NCI-H2107 (cell line): ENCODE data around the gene ZBED1.
"Not testable (repeated sequence)": the region's sequence is repeated elsewhere in the genome, so short reads cannot be mapped to it uniquely, and the experiment has no call there.

Experiments
- DNase-seq: peaks from one replicate; lab custom pipeline; 2025; lab: John Stamatoyannopoulos, UW

ZBED1 gene

DNA sequence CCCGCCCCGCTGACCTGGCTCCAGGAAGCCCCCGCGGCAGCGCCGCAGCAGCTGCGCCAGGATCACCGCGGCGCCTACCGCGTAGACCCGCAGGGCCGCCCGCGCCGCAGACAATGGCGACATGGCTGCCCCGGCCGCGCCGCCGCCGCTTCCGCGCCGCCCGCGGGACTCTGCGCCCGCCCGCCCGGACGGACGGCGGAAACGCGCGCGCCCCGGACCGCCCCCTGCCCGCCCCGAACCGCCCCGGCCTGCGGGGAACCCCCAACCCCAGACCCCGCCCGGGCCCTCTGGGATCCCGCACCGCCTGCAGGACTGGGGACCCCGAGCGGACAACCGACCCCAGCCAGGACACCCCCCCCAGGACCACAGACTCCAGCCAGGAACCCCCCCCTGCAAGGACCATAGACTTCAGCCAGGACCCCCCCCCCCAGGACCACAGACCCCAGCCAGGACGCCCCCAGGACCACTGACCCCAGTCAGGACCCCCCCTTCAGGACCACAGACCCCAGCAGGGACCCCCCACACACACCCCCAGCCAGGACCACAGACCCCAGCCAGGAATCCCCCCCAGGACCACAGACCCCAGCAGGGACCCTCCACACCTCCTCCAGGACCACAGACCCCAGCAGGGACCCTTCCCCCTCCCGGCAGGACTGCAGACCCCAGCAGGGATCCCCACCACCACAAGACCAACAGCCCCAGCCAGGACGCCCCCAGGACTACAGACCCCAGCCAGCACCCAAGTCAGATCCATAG, at the start of gene ZBED1, which contains the start of gene DHRSX:
ZBED1 (minus strand) TSS at position 174 of the 756 bp plus-strand sequence. CDS start 10,257 bp downstream, outside the sequence.
DHRSX (minus strand) TSS at position 174 of the 756 bp plus-strand sequence; CDS start at position 123, 51 bp downstream.
- DNase-seq = no peak

DNA sequence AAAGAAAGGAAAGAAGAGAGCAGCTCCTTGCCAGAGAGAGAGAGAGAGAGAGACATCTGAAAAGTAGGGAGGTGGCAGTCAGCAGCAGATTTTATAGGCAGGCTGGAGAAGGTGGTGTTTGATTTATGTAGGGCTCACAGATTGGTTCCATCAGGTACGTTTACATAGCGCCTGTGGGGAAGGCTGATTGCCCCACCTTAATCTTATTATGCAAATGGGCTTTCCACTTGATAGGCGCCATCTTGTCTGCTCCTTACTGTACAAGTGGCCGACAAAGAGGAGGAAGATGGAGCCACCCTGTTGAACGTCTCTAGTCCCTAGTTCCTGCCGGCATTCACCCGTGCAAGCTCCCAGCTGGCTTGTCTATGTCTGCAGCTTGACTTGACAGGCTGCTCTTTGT, 49.1 kb upstream of the ZBED1 start:
- DNase-seq = peak; percentile 39

DNA sequence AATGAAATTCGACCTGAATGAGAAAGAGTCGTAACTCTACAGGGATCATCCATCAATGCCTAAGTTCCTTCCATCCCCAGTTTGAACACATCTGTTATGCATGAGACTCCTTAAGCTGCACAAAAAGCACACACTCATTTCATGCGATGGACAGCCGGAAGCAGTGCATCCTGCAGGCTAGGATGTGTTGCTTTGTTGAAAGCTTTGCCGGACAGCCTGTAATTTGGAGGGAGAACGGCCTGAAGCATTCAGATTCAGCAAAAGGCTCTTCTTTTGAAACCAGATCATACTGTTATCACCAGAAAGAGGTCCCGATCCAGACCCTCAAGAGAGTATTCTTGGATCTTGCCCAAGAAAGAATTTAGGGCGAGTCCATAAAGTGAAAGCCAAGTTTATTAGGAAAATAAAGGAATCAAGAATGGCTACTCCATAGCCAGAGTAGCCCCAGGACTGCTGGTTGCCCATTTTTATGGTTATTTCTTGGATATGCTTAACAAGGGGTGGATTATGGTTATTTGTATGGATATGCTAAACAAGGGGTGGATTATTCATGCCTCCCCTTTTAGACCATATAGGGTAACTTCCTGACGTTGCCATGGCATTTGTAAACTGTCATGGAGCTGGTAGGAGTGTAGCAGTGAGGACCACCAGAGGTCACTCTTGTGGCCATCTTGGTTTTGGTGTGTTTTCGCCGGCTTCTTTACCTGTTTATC, 48.1 kb upstream of the ZBED1 start:
- DNase-seq = no peak

DNA sequence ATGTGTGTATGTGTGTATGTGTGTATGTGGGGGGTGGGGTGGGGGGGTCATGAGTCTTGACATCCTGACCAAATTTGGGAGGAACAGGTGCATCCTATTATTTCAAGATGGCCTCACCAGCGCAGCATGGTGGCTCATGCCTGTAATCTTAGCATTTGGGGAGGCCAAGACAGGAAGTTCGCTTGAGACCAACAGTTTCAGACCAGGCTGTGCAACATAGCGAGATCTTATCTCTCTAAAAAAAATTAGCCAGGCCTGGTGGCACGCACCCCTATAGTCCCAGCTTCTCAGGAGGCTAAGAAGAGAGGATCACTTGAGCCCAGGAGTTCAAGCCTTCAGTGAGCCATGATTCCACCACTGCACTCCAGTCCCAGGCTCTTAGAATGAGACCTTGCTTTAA, 47.0 kb upstream of the ZBED1 start:
- DNase-seq = no peak

DNA sequence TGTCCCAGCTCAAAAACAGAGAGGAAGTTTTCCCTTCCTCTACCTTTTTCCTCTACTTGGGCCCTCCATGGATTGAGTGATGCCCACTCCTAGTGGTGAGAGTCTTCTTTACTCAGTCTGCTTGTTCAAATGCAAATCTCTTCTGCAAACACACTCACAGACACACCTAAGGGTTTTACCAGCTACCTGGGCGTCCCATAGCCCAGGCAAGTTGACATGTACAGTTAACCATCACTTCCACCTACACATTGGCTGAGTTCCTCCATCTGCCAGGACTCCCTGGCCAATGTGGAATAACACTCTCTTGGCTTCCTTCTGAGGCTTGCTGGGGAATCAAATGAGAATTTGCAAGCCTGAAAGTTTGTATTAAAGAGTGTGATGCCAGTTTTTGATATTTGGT, 45.7 kb upstream of the ZBED1 start:
- no peak for DNase-seq

DNA sequence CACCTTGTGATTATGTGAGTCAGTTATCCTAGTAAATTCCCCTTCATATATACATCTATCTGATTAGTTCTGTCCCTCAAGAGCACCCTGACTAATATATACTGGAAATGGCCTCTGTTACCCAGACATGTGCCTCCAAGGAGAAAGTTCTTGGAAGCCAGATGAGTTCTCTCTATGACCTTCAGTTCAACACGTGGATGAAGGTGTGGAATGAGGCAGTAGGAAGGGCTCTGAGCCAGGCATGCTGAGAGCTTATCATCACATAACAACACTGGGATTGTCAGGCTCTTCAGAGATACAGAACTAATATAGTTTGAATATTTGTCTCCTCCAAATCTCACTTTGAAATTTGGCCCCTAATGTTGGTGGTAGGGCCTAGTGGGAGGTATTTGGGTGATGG, 44.4 kb upstream of the ZBED1 start:
- no peak for DNase-seq

DNA sequence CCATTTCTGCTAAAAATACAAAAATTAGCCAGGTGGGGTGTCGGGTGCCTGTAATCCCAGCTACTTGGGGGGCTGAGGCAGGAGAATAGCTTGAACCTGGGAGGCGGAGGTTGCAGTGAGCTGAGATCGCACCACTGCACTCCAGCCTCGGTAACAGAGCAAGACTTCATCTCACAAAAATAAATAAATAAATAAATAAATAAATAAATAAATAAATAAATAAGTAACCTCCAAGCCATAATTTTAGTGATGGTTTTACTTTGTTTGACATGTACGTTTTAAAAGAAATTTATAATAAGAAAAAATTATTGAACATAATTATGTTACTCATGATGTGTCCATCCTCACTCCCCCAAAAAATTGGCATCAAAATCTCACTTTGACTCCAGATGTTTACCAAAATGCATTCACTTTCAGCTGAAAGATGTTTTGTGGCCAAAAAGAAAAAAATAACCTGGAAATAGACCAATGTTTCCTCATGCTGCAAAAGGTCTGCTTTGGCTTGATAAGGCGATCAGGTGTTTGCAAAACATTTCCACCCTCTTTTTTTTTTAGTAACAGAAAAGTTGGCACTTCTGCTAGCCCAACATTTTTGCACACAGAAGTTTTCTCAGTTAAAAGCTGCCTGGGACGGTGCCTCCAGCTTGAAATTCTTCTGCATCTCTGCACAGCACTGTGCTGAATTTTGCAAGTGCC, 42.2 kb upstream of the ZBED1 start:
- DNase-seq = no peak

DNA sequence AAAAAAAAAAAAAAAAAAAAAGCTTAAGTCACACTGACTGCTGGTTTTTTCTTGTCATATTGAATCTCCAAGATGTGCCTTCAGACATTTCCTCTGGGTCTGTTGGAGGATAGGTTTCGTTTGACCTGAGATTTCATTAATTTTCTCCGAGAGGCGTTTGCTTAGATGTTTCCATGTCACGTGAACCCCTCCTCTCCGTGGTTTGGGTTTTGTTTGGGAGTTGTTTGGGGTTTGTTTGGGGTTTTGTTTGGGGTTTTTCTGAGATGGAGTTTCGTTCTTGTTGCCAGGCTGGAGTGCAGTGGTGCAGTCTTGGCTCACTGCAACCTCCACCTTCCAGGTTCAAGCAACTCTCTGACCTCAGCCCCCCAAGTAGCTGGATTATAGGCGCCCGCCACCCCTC, 40.8 kb upstream of the ZBED1 start:
- no peak for DNase-seq

DNA sequence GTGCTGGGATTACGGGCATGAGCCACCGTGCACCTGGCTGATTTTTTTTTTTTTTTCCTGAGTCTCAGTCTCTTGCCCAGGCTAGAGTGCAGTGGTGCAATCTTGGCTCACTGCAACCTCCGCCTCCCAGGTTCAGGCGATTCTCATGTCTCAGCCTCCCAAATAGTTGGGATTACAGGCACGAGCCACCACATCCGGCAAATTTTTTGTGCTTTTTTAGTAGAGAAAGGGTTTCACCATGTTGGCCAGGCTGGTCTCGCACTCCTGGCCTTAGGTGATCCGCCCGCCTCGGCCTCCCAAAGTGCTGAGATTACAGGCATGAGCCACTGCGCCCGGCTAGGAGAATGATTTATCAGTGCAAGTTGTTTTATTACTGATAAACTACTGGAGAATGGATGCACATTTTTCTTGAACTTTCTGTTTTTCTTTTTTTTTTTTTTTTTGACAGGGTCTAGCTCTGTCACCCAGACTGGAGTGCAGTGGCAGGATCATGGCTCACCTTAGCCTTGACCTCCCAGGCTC, 39.7 kb upstream of the ZBED1 start:
- DNase-seq = no peak

DNA sequence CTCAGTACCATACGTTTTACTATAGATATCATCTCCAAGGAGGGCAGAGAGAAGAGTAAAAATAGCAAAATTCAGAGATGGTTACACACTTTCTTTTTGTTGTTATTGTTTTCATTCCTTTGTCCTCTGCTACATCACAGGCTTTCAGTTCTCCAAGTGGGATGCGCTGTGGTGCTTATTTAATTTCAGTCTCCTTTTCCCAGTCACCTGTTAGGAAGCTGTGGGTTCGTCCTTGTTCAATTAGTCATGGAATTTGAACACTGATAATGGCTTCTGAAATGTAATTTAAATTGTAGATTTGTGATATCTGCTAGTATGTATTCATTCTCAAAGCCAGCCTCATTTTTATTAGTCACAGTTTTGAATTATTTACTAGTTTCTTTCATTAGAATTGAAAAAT, 38.8 kb upstream of the ZBED1 start:
- no peak for DNase-seq

DNA sequence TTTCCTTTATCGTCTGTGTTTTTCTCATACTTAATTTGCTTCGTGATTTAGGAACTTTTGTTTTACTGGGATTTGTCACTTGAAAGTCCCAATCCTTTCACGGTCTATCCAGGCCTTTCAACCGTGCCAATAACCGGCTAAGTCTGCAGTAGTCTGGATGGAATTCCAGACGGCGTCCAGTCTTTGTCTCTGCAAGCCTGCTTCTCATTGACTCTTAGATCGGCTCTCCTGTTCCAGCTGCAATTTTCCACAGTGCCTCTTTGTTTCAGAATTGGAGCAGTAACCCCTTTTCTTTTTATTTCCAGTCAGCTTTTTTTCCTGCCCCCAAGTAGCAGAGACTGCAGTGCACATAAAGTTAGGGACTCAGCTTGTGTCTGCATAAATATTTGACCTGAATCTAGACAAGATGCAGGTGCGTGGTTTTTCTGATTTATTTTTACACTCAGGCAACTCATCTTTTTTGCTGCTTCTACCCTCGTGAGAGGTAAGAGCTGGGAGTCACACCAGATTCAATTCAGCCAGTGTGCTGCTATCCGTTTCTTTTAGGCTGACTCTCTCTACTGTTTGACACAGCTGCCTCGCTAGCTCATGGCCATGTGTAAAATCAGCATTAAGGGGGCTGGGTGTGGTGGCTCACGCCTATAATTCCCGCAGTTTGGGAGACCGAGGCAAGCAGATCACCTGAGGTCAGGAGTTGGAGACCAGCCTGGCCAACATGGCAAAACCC, 37.4 kb upstream of the ZBED1 start:
- no peak for DNase-seq

DNA sequence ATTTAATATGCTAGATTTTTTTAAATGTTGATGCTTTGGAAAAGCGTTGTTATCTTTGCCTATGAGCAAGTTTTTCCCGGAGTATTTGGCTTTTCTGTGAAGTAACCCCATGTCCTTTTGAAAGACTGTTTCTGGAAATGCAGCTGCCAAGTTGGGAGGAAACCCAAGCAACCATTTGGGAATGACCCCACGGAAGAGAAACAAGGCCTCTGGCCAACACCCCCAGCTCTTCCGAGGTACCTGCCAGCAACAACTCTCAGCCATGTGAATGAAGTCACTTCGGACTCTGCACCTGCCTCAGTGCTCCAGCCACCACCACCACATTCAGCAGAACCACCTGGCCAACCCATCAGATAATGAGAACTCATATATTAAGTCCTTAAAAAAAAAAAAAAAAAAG, 36.2 kb upstream of the ZBED1 start:
- no peak for DNase-seq

DNA sequence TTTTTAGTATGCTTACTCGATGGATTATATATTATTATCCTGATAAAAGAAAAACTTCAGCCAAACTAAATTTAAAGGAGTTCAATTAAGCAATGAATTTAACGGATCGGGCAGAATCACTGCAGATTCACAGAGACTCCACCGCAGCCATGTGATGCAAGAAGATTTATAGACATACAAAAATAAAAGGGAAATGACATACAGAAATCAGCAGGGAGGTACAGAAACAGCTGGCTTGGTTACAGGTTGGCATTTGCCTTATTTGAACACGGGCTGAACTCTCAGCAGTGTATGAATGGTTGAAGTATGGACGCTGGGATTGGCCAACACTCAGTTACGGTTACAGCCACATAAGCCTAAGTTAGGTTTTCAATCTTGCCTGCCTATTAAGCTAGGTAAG, 35.4 kb upstream of the ZBED1 start:
- DNase-seq = no peak

DNA sequence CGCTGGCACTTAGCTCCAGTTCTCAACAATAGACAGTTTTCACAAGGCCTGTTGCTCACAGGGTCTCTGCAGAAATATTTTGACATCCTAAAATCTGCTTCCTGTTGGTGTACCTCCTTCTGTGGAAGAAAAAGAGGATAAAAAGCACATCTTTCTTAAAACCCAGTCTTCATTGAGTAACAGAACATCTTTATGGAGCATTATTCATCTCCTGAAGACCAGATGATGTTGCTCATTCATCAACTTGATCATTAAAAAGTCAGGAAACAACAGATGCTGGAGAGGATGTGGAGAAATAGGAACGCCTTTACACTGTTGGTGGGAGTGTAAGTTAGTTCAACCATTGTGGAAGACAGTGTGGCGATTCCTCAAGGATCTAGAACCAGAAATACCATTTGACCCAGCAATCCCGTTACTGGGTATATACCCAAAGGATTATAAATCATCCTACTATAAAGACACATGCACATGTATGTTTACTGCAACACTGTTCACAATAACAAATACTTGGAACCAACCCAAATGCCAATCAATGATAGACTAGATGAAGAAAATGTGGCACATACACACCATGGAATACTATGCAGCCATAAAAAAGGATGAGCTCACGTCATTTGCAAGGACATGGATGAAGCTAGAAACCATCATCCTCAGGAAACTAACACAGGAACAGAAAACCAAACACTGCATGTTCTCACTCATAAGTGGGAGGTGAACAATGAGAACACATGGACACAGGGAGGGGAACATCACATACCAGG, 33.7 kb upstream of the ZBED1 start:
- not testable (repeated sequence) for DNase-seq

DNA sequence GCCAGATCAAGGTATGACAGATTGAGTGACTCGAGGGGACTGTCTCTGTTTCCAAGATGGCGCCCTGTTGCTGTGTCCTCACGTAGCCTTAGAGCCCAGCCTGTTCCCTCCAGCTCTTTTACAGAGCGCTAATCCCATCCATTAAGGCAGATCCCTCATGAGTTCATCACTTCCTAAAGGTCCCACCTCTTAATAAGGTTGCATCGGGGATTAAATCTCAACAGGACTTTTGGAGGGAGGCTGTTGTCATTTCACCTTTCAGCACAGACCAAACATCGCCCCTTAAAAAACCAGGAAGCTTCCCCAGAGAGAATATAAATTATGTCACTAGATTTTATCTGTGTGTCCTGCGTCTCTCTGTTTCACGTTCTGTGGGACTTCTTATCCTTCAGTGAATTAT, 32.6 kb upstream of the ZBED1 start:
- DNase-seq = no peak

DNA sequence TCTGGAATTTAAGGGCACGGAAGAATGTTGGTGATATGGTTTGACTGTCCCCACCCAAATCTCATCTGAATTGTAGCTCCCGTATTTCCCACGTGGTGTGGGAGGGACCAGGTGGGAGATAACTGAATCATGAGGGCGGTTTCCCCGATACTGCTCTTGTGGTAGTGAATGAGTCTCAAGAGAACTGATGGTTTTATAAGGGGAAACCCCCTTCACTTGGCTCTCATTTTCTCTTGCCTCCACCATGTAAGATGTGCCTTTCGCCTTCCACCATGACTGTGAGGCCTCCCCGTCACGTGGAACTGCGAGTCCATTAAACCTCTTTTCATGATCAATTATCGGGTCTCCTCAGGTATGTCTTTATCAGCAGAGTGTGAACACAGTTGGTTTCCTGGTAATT, 25.6 kb upstream of the ZBED1 start:
- no peak for DNase-seq

DNA sequence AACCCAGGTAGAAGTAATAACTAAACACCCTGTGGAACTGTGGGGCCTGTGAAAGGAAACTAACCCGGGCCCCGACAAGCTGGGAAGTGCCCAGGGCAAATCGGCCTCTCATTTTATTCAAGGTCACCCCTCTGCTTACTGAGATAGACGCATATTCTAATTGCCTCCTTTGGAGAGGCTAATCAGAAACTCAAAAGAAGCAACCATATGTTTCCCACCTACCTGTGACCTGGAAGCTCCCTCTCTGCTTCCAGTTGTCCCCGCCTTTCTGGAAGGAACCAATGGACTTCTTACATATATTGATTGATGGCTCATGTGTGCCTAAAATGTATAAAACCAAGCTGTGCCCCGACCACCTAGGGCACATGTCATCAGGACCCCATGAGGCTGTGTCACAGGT, 23.1 kb upstream of the ZBED1 start:
- DNase-seq = no peak

DNA sequence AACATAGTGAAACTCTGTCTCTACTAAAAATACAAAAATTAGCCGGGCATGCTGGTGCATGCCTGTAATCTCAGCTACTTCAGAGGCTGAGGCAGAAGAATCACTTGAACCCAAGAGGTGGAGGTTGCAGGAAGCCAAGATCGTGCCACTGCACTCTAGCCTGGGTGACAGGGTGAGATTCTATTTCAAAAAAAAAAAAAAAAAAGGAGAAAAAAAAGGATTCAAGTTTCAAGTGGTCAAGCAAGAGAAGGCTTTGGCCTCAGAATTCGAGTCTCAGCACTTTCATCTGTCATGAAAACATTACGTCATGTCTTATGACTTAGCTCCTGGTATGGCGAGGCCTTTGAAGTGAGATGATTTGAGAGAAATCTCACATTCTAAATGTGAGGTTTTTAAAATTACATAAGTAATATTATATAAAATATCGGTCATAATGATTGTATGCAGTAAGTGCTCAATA, 21.2 kb upstream of the ZBED1 start:
- no peak for DNase-seq

DNA sequence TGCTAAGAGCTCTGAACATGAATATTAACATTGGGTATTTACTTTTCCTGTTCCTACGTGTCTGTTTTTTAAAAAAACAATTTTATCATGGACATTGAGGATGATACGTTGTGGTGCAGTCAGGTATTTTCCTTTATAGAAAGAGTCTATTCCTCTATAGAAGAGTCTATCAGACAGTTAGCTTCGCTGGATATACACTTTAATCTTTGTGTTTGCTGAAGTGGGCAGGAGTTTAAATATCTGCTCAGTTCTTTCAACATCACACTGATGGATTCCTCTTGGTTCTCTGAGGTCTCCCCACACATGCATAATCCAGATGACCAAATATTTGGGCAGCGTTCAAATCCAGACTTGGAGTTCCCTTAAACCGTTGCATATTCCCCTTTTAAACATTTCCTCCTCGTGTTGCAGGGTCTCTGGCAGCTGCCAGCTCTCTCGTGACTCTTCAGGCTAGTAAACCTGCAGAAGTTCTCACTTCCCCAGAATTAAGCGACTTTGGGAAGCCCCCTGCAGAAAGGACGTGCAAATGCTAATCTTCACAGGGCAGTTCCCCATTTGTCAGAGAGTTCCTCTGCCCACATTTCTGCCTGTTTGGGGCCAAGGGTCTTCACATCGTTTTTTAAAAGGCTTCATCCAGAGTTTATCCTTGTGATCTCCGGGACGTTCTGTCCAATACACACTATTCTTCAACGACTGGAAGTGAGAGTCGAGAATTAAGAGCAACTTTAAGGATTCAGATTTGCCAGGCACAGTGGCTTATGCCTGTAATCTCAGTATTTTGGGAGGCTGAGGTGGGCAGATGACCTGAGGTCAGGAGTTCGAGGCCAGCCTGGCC, 20.5 kb upstream of the ZBED1 start:
- no peak for DNase-seq

DNA sequence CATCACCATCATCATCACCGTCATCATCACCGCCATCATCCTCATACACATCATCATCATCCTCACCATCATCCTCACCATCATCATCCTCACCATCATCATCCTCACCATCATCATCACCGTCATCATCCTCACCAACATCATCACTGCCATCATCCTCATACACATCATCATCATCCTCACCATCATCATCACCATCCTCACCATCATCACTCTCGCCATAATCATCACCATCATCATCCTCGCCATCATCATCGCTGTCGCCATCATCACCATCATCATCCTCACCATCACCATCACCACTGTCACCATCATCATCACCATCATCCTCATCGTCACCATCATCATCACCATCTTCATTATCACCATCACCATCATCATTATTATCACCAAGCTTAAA, 19.8 kb upstream of the ZBED1 start:
- DNase-seq = no peak
